Upper lobe of right lung (tissue), 1 donor: ENCODE measurements around the gene PLXNA4. TPM values are rescaled to one million over a fixed set of nuclear protein-coding genes. Genes with fewer than 3 reads are reported as not detected.

Experiments used
- ATAC-seq: fragments of 200-7000 bp; cut with Tn5 transposase; one replicate; pipeline ENCODE4 v1.9.1; 2020; ENCODE audit warnings: mild to moderate bottlenecking, moderate library complexity
- DNase-seq: peaks from one replicate; pipeline ENCODE4 v3.0.0-alpha.2; 2020
- H3K27ac ChIP-seq: fragments of 200-600 bp; one replicate; pipeline ENCODE4 v1.8.0; 2022
- H3K27me3 ChIP-seq: fragments of 200-600 bp; one replicate; pipeline ENCODE4 v1.8.0; 2022; ENCODE audit warnings: mild to moderate bottlenecking
- H3K36me3 ChIP-seq: fragments of 200-600 bp; one replicate; pipeline ENCODE4 v1.8.0; 2022
- H3K4me1 ChIP-seq: fragments of 200-600 bp; one replicate; pipeline ENCODE4 v1.8.0; 2022
- H3K4me3 ChIP-seq: fragments of 200-600 bp; one replicate; pipeline ENCODE4 v1.8.0; 2022; ENCODE audit warnings: mild to moderate bottlenecking
- H3K9me3 ChIP-seq: fragments of 200-600 bp; one replicate; pipeline ENCODE4 v1.8.0; 2022
- CTCF ChIP-seq: fragments of 200-600 bp; IDR thresholded peaks from one replicate; pipeline ENCODE4 v1.8.0; 2022; ENCODE audit warnings: antibody characterized with exemption
- intact Hi-C: fragments of 100-400 bp; cut with DNase I; formaldehyde crosslinking; loops from one replicate; pipeline ENCODE4 v1.11.0; 2022
- total RNA-seq: library from RNA; stranded (reverse); fragmentation: NEBNext Ultra II Directional; extraction: Animal tissue kit (Norgen Biotek cat#: 25700); gene quantifications from one replicate; pipeline ENCODE4 v1.2.1, GENCODE V29; 2021
- donor health status: DM: no; HTN: yes; CAD: no; lungs with severe emphysema.

PLXNA4 gene
- total RNA-seq, 1 donor from 2014 or later = 7.2 TPM

- peak; percentile 94 for ATAC-seq
- intact Hi-C loops = no loop called here
- peak; percentile 90 for DNase-seq
- no peak overlapping the region for H3K27ac ChIP-seq
- H3K9me3 ChIP-seq = no peaks in the 10 kb centered on the region
- peak; percentile 85 for TF ChIP-seq CTCF
- no peaks in the 10 kb centered on the region for H3K36me3 ChIP-seq
- no peaks in the 10 kb centered on the region for H3K4me1 ChIP-seq
- no peak overlapping the region for H3K4me3 ChIP-seq
- no peaks in the 10 kb centered on the region for H3K27me3 ChIP-seq
Observed at GRCh38 chr7:132318352-132319318, 257.6 kb downstream of the PLXNA4 start.

GRCh38 chr7:132317701-132318351, 258.4 kb downstream of the PLXNA4 start:
- ATAC-seq = no peak

GRCh38 chr7:132312531-132313055, 263.7 kb downstream of the PLXNA4 start:
- ATAC-seq (no peak), DNase-seq (no peak)
- Histone ChIP-seq H3K27me3 (no peaks in the 10 kb centered on the region), H3K4me3 (no peak overlapping the region), H3K36me3 (no peaks in the 10 kb centered on the region), H3K27ac (no peak overlapping the region), H3K9me3 (no peaks in the 10 kb centered on the region), H3K4me1 (no peaks in the 10 kb centered on the region)
- TF ChIP-seq CTCF = no peak
- intact Hi-C loops = no loop called here

More at GRCh38 chr7:132317701-132318351, 258.4 kb downstream of the PLXNA4 start:
- Histone ChIP-seq H3K9me3 (no peaks in the 10 kb centered on the region), H3K4me1 (no peaks in the 10 kb centered on the region), H3K36me3 (no peaks in the 10 kb centered on the region), H3K27me3 (no peaks in the 10 kb centered on the region), H3K4me3 (no peak overlapping the region), H3K27ac (no peak overlapping the region)
- no peak for DNase-seq
- TF ChIP-seq CTCF = no peak
- intact Hi-C loops = no loop called here

GRCh38 chr7:132311733-132312132, 264.5 kb downstream of the PLXNA4 start:
- Histone ChIP-seq H3K27ac (no peak overlapping the region), H3K36me3 (no peaks in the 10 kb centered on the region), H3K4me1 (no peaks in the 10 kb centered on the region), H3K27me3 (no peaks in the 10 kb centered on the region), H3K9me3 (no peaks in the 10 kb centered on the region), H3K4me3 (no peak overlapping the region)
- DNase-seq (no peak), ATAC-seq (no peak)
- intact Hi-C loops = no loop called here
- TF ChIP-seq CTCF = no peak

GRCh38 chr7:132309102-132309805, 267.0 kb downstream of the PLXNA4 start:
- Histone ChIP-seq H3K36me3 (no peaks in the 10 kb centered on the region), H3K4me1 (no peaks in the 10 kb centered on the region), H3K9me3 (no peaks in the 10 kb centered on the region), H3K4me3 (no peak overlapping the region), H3K27ac (no peak overlapping the region), H3K27me3 (no peaks in the 10 kb centered on the region)
- intact Hi-C loops = no loop called here
- no peak for DNase-seq
- TF ChIP-seq CTCF = no peak
- no peak for ATAC-seq
